ENCODE data around the gene WHRN. TPM values are rescaled to one million over a fixed set of nuclear protein-coding genes. Genes with fewer than 3 reads are reported as not detected.

The WHRN gene
- total and polyA plus RNA-seq, 2 of the 8 experiments (the other 6 are each of a cell fraction or from before 2014, with no cell fraction given), result 4.4 to 7.7 TPM

DNA sequence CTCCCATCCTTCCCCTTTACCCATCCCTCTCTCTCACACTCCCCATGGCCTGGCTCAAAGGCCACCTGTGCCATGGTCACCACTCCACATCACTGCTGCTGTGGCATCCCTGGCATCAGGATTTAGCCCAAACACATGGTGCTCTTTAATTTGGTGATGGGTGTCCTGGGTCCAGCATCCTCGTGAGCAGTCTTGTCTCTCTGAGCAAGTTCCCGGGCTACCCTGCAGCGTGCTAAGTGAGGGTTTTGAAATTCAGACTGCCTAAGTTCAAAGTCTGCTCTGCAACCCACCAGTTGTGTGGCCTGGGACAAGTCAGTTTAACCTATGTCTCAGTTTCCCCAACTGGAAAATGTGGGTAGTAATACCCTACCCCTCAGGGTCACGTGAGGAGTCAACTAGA, 39.9 kb downstream of the WHRN start:
- H2BK20ac ChIP-seq (ENCODE audit: low read length), result no peak overlapping the region
- no peak overlapping the region for H2AK5ac ChIP-seq (ENCODE audit: low read depth, low read length)
- TF ChIP-seq RAD21 (IDR thresholded peaks at IDR 0.05 in 1 of 2, conservative IDR thresholded peaks at IDR 0.05 in 1 of 2; ENCODE audit: low read depth in 2 of 2, low read length in 2 of 2), result no peak

More for the DNA sequence above, 39.9 kb downstream of the WHRN start:
- no peaks in the 10 kb centered on the region for H3K79me2 ChIP-seq (ENCODE audit: control insufficient read depth in 1 of 2, insufficient read depth in 2 of 2, low read length in 2 of 2)
- no peak overlapping the region for H3K14ac ChIP-seq (ENCODE audit: insufficient read length)
- 85% methylated on average over 4 of the region's 4 CpGs; no CpG with 5 or more reads in 1 of the 2 experiments for WGBS, 2 experiments (ENCODE audit: extremely low coverage in 1 of 2, insufficient coverage in 1 of 2, insufficient read length in 1 of 2, insufficient replicate concordance in 2 of 2, low coverage in 1 of 2, low lambda C conversion rate in 2 of 2, missing lambda C conversion rate in 1 of 2)
- H3K79me1 ChIP-seq (ENCODE audit: low read depth, low read length), result no peaks in the 10 kb centered on the region; the same call in 1 of the 2 replicates
- H4K91ac ChIP-seq (replicated peaks; ENCODE audit: insufficient read length, low read length), result no peak overlapping the region
- no peak overlapping the region for H3K18ac ChIP-seq (ENCODE audit: extremely low read depth, low read length)
- POLR2A ChIA-PET (ENCODE audit: partially characterized antibody), result interaction anchor here (0.7 kb wide), 1 partner anchor 30 kb away, joined by 3 read pairs; no protein-coding TSS in a partner anchor
- no peak overlapping the region for H3K9ac ChIP-seq (replicated peaks in 1 of 4; ENCODE audit: extremely low read depth in 1 of 4, low read depth in 3 of 4, low read length in 3 of 4)
- CTCF ChIA-PET (ENCODE audit: partially characterized antibody), result interaction anchor here (0.9 to 1.1 kb wide), 2 partner anchors 22 to 31 kb away, joined by 3 to 4 read pairs; no protein-coding TSS in a partner anchor
- DNase-seq (ENCODE audit: low read depth in 1 of 2, low spot score in 2 of 2) (no peak), FAIRE-seq (no peak)
- no peaks in the 10 kb centered on the region for H3K36me3 ChIP-seq (ENCODE audit: control insufficient read depth in 2 of 4, insufficient read depth in 4 of 4, low read length in 3 of 4)
- H3K4ac ChIP-seq (replicated peaks; ENCODE audit: insufficient read length, low read depth, low read length), result no peak overlapping the region
- H3K23me2 ChIP-seq (ENCODE audit: low read depth, low read length), result no peaks in the 10 kb centered on the region
- no peaks in the 10 kb centered on the region for H3K27me3 ChIP-seq (replicated peaks in 1 of 4; ENCODE audit: control insufficient read depth in 3 of 4, extremely low read depth in 1 of 4, insufficient read depth in 3 of 4, low read length in 3 of 4)
- no peak overlapping the region for H4K5ac ChIP-seq (ENCODE audit: insufficient read length, low read depth, low read length)
- no peak overlapping the region for H2BK5ac ChIP-seq (ENCODE audit: low read depth, low read length)
- no peak overlapping the region for H3K4me2 ChIP-seq (ENCODE audit: insufficient read depth in 1 of 2, low read depth in 2 of 2, low read length in 2 of 2)
- H3K27ac ChIP-seq (ENCODE audit: low read depth, low read length), result no peak overlapping the region
- H3K56ac ChIP-seq (replicated peaks; ENCODE audit: insufficient read length, low read depth, low read length), result no peak overlapping the region
- H3K4me3 ChIP-seq (ENCODE audit: extremely low read depth in 1 of 4, insufficient read depth in 2 of 4, low read depth in 3 of 4, low read length in 4 of 4), result no peak overlapping the region
- H2AFZ ChIP-seq (ENCODE audit: low read length), result no peak overlapping the region
- no peak overlapping the region for H4K8ac ChIP-seq (ENCODE audit: extremely low read depth, insufficient read depth, low read length)
- H2BK12ac ChIP-seq (ENCODE audit: low read depth, low read length), result no peak overlapping the region
- no peak overlapping the region for H2BK15ac ChIP-seq (ENCODE audit: low read length)
- no peak overlapping the region for H2BK120ac ChIP-seq (replicated peaks; ENCODE audit: low read depth, low read length)
- no peak overlapping the region for H3K23ac ChIP-seq (ENCODE audit: insufficient read length)
- H3K9me3 ChIP-seq (ENCODE audit: insufficient read depth in 2 of 2, low read depth in 1 of 2, low read length in 1 of 2), result no peaks in the 10 kb centered on the region; a peak in 1 of 4 replicates
- H3K4me1 ChIP-seq (replicated peaks in 1 of 4; ENCODE audit: control insufficient read depth in 3 of 4, insufficient read depth in 4 of 4, low read length in 3 of 4), result peaks cover 0 to 12% (median 7%) of the 10 kb centered on the region in 4 experiments; a peak in 4 of 7 replicates
- H4K20me1 ChIP-seq (replicated peaks in 1 of 2; ENCODE audit: control insufficient read depth in 1 of 2, insufficient read depth in 2 of 2, low read length in 2 of 2), result no peaks in the 10 kb centered on the region

All from H1 (cell line).